PC-3 (cell line): ENCODE results near the gene CIC. TPM values are rescaled to one million over a fixed set of nuclear protein-coding genes. Genes with fewer than 3 reads are reported as not detected.

Experiments
- ATAC-seq: fragments of 200-7000 bp; cut with Tn5 transposase; 2 replicates; pipeline ENCODE4 v1.9.1; 2020; ENCODE audit warnings: mild to moderate bottlenecking, moderate library complexity
- BruUV-seq: library from RNA; stranded (reverse); fragments of 400-500 nt; replicated peaks from 2 replicates; lab custom pipeline; 2021; lab: Mats Ljungman, UMichigan
- CTCF ChIA-PET: fragments of 300-600 bp; sonication (Branson Sonifier 250); formaldehyde crosslinking; loops from one replicate; lab custom pipeline; 2022; ENCODE audit warnings: antibody characterized with exemption; lab: Charles Lee
- POLR2A ChIA-PET: fragments of 300-600 bp; sonication (Branson Sonifier 250); formaldehyde crosslinking; loops from one replicate; lab custom pipeline; 2022; ENCODE audit warnings: antibody characterized with exemption; ENCODE audit not compliant: unreplicated experiment; lab: Charles Lee
- DNase-seq: peaks from one replicate; pipeline ENCODE4 v3.0.0-alpha.2; 2015
- H2AFZ ChIP-seq: fragments of 300-600 bp; sonication (generic); 2 replicates; pipeline ENCODE4 v1.6.0; 2016; ENCODE audit warnings: antibody characterized with exemption, low read length
- H3F3A ChIP-seq: fragments of 300-600 bp; sonication (generic); one replicate; pipeline ENCODE4 v1.6.0; 2017; ENCODE audit warnings: antibody characterized with exemption, low read length, control low read depth, mild to moderate bottlenecking; ENCODE audit not compliant: unreplicated experiment
- H3K27ac ChIP-seq: fragments of 300-600 bp; sonication (generic); 2 replicates; pipeline ENCODE4 v1.5.1; 2016; ENCODE audit warnings: mild to moderate bottlenecking, low read length
- H3K27me3 ChIP-seq: fragments of 300-600 bp; sonication (generic); 2 replicates; pipeline ENCODE4 v1.6.1; 2016; ENCODE audit warnings: low read length, mixed read lengths
- H3K36me3 ChIP-seq: fragments of 300-600 bp; sonication (generic); 2 replicates; pipeline ENCODE4 v1.6.1; 2016; ENCODE audit warnings: low read depth, mixed run types, low read length, mixed read lengths
- H3K4me1 ChIP-seq: fragments of 300-600 bp; sonication (generic); 2 replicates; pipeline ENCODE4 v1.5.1; 2016; ENCODE audit warnings: low read length; ENCODE audit not compliant: insufficient read depth
- H3K4me2 ChIP-seq: fragments of 300-600 bp; sonication (generic); 2 replicates; pipeline ENCODE4 v1.6.0; 2016; ENCODE audit warnings: low read length
- H3K4me3 ChIP-seq: fragments of 300-600 bp; sonication (generic); 2 replicates; pipeline ENCODE4 v1.5.1; 2016; ENCODE audit warnings: mild to moderate bottlenecking, low read length, mixed read lengths
- H3K79me2 ChIP-seq: fragments of 300-600 bp; sonication (generic); 2 replicates; pipeline ENCODE4 v1.6.1; 2017; ENCODE audit warnings: low read length, mixed read lengths
- H3K9ac ChIP-seq: fragments of 300-600 bp; sonication (generic); 2 replicates; pipeline ENCODE4 v1.6.0; 2016; ENCODE audit warnings: mild to moderate bottlenecking, low read length
- H3K9me2 ChIP-seq: fragments of 300-600 bp; sonication (generic); replicated peaks from 2 replicates; pipeline ENCODE4 v1.6.1; 2016; ENCODE audit warnings: mixed run types, low read length, mixed read lengths
- H3K9me3 ChIP-seq: fragments of 300-600 bp; sonication (generic); 2 replicates; pipeline ENCODE4 v1.6.1; 2016; ENCODE audit warnings: low read length, mixed read lengths
- H4K20me1 ChIP-seq: fragments of 300-600 bp; sonication (generic); 2 replicates; pipeline ENCODE4 v1.6.1; 2016; ENCODE audit warnings: low read length, mixed read lengths
- EZH2 ChIP-seq: fragments of 300-600 bp; sonication (generic); IDR thresholded peaks from one replicate; pipeline ENCODE4 v1.6.1; 2017; ENCODE audit warnings: antibody characterized with exemption, mild to moderate bottlenecking, low read length; ENCODE audit not compliant: unreplicated experiment
- EZH2phosphoT487 ChIP-seq: fragments of 300-600 bp; sonication (generic); IDR thresholded peaks from 2 replicates; pipeline ENCODE4 v1.6.1; 2018; ENCODE audit warnings: mild to moderate bottlenecking, antibody characterized with exemption, low read length, borderline replicate concordance
- intact Hi-C: fragments of 100-400 bp; cut with micrococcal nuclease; formaldehyde crosslinking; loops from 2 replicates; pipeline ENCODE4 v1.9.0; 2023
- total RNA-seq: library from RNA; depleted of rRNA; stranded (reverse); fragments of >200 nt; gene quantifications from 2 replicates; pipeline ENCODE4 v1.2.3, GENCODE V29; 2014
- TF ChIP-seq, protein P1 (sequence below): fragments of 300-600 bp; sonication (generic); conservative IDR thresholded peaks from 2 replicates; pipeline ENCODE4 v1.5.1; 2017; ENCODE audit warnings: antibody characterized with exemption, low read depth, mild to moderate bottlenecking, low read length

Gene CIC
- total RNA-seq, 1 experiment from 2014 or later, result 9.8 TPM

DNA sequence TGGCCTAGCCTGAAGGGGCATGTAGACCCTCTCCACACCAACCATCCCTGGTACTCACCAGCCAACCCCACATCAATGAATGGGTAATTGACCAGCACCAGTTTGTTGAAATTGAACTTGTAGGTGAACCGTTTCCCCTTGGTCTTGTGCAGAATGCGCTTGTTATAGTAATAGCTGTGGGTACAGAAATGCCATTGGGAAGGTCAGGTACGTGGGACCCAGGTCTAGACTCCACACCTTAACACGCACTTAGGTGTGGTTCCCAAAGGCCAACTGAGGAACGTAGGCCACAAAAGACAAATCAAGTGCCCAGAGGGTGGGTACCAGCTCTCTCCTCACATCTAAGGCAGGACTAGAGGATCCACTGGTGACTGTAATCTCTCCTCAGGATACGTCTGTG, 19.3 kb upstream of the CIC start:
- H3K27ac ChIP-seq, result no peak overlapping the region
- BruUV-seq, result no TSS peak
- H3F3A ChIP-seq, result no peaks in the 10 kb centered on the region
- no peak overlapping the region for H3K4me2 ChIP-seq
- intact Hi-C loops, result no loop called here
- no peak for TF ChIP-seq EZH2
- ATAC-seq (no peak), DNase-seq (no peak)
- no peaks in the 10 kb centered on the region for H3K9me3 ChIP-seq
- ChIA-PET POLR2A (no interaction called here), CTCF (no interaction called here)
- peaks cover 37% of the 10 kb centered on the region for H3K79me2 ChIP-seq
- no peak overlapping the region for H3K9ac ChIP-seq
- H3K4me3 ChIP-seq, result no peak overlapping the region
- H3K9me2 ChIP-seq, result no peaks in the 10 kb centered on the region
- H3K27me3 ChIP-seq, result no peaks in the 10 kb centered on the region
- H2AFZ ChIP-seq, result no peak overlapping the region
- H4K20me1 ChIP-seq, result no peaks in the 10 kb centered on the region
- H3K4me1 ChIP-seq, result peaks cover 10% of the 10 kb centered on the region
- H3K36me3 ChIP-seq, result no peaks in the 10 kb centered on the region

DNA sequence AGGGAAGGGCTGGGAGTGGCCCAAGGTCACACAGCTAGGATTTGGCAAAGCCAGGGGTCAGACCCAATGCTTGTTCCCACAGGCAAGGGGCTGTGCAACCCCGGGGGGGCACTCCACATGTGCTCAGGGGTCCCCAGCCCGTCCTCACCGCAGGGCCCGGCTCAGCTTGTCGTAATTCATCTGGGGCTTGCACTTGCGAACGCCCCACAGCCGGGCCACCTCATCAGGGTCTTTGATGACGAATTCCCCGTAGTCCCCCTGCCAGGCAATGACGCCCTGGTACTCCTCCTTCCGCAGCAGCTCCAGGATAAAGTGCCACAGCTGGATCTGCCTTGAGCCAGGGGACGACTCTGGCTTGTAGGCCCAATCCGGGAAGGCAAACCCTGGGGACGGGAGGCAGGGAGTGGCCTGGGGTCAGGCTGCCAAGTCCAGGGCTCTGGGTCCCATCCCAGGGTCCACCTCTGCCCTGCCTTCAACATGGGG, 18.8 kb upstream of the CIC start:
- H3K9ac ChIP-seq, result no peak overlapping the region

DNA sequence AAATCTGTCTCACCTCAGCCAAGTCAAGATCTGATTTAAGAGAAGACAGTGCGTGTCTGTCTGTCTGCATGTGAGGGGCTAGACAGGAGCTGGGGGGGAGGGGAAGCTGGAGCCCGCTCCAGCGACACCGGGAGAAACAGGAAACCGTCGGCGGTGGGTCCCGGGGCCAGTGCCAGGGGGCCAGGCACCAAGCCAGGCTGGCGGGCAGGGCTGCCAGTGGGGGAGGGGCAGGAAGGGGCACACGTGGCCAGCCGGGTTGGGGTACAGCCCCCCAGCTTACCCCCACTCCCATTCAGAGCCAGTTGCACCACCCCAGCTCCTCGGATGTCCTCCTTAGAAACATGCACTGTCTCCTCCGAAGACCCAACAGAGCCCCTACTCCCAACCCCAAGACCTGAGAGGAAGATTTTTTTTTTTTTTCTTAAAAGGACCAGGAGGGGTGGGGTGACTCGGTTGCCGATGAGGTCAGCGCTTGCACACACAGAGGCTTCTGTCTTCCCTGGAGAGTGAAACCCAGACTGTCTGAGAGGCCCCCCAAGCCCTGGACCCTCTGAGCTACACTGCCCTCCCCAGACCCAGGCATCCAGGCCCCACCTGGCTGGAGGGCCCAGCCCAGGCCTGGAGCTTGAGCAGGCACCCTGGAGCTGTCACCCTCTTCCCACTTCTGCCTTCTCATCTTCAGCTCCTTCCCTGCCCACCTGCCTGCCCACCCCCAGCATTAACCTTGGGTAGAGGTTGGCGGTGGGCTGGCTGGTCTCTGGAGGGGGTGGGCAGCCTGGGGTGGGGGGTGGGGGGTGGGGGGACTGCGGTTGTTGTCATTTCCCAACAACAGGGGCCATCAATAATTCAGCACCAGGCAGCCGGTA, 18.2 kb upstream of the CIC start:
- H4K20me1 ChIP-seq, result no peaks in the 10 kb centered on the region
- no TSS peak for BruUV-seq

More for the DNA sequence above, 18.8 kb upstream of the CIC start:
- no peak overlapping the region for H2AFZ ChIP-seq
- DNase-seq (no peak), ATAC-seq (no peak)
- H3K9me2 ChIP-seq, result no peaks in the 10 kb centered on the region
- no peak overlapping the region for H3K4me2 ChIP-seq
- POLR2A ChIA-PET, result no interaction called here
- peaks cover 38% of the 10 kb centered on the region for H3K79me2 ChIP-seq
- no peaks in the 10 kb centered on the region for H4K20me1 ChIP-seq
- H3K4me3 ChIP-seq, result no peak overlapping the region
- no peaks in the 10 kb centered on the region for H3F3A ChIP-seq
- TF ChIP-seq, protein P1, sequence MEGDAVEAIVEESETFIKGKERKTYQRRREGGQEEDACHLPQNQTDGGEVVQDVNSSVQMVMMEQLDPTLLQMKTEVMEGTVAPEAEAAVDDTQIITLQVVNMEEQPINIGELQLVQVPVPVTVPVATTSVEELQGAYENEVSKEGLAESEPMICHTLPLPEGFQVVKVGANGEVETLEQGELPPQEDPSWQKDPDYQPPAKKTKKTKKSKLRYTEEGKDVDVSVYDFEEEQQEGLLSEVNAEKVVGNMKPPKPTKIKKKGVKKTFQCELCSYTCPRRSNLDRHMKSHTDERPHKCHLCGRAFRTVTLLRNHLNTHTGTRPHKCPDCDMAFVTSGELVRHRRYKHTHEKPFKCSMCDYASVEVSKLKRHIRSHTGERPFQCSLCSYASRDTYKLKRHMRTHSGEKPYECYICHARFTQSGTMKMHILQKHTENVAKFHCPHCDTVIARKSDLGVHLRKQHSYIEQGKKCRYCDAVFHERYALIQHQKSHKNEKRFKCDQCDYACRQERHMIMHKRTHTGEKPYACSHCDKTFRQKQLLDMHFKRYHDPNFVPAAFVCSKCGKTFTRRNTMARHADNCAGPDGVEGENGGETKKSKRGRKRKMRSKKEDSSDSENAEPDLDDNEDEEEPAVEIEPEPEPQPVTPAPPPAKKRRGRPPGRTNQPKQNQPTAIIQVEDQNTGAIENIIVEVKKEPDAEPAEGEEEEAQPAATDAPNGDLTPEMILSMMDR, result no peak
- TF ChIP-seq EZH2phosphoT487 (no peak), EZH2 (no peak)
- no peaks in the 10 kb centered on the region for H3K36me3 ChIP-seq
- no peaks in the 10 kb centered on the region for H3K27me3 ChIP-seq
- CTCF ChIA-PET, result no interaction called here
- H3K27ac ChIP-seq, result no peak overlapping the region
- no peaks in the 10 kb centered on the region for H3K9me3 ChIP-seq
- no TSS peak for BruUV-seq
- intact Hi-C loops, result no loop called here
- peaks cover 10% of the 10 kb centered on the region for H3K4me1 ChIP-seq

More for the DNA sequence above, 18.2 kb upstream of the CIC start:
- ATAC-seq (no peak), DNase-seq (no peak)
- Histone ChIP-seq H3K27ac (no peak overlapping the region), H3K9me3 (no peaks in the 10 kb centered on the region), H3K4me3 (no peak overlapping the region), H3K4me2 (no peak overlapping the region), H2AFZ (no peak overlapping the region), H3K4me1 (peaks cover 10% of the 10 kb centered on the region), H3K27me3 (no peaks in the 10 kb centered on the region), H3K9ac (no peak overlapping the region), H3K36me3 (no peaks in the 10 kb centered on the region), H3K79me2 (peaks cover 38% of the 10 kb centered on the region), H3K9me2 (no peaks in the 10 kb centered on the region), H3F3A (no peaks in the 10 kb centered on the region)
- TF ChIP-seq EZH2phosphoT487, result no peak
- TF ChIP-seq, protein P1, result no peak
- TF ChIP-seq EZH2, result no peak
- ChIA-PET CTCF (no interaction called here), POLR2A (interaction anchor here (0.5 kb wide), 1 partner anchor 385 kb away, joined by 5 read pairs; no protein-coding TSS in a partner anchor)
- intact Hi-C loops, result no loop called here
